ENCODE results near the gene FAM78B.

Gene FAM78B

GRCh38 chr1:166073489-166073888 is 93.3 kb downstream of the FAM78B start:
- TF ChIP-seq, protein P1, sequence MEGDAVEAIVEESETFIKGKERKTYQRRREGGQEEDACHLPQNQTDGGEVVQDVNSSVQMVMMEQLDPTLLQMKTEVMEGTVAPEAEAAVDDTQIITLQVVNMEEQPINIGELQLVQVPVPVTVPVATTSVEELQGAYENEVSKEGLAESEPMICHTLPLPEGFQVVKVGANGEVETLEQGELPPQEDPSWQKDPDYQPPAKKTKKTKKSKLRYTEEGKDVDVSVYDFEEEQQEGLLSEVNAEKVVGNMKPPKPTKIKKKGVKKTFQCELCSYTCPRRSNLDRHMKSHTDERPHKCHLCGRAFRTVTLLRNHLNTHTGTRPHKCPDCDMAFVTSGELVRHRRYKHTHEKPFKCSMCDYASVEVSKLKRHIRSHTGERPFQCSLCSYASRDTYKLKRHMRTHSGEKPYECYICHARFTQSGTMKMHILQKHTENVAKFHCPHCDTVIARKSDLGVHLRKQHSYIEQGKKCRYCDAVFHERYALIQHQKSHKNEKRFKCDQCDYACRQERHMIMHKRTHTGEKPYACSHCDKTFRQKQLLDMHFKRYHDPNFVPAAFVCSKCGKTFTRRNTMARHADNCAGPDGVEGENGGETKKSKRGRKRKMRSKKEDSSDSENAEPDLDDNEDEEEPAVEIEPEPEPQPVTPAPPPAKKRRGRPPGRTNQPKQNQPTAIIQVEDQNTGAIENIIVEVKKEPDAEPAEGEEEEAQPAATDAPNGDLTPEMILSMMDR (conservative IDR thresholded peaks at IDR 0.05; ENCODE audit: control insufficient read depth, insufficient read depth, low read depth, low read length) = no peak
- no peak for DNase-seq (ENCODE audit: low read depth)
- H3K4me3 ChIP-seq (ENCODE audit: control insufficient read depth, low read depth, low read length) = no peak overlapping the region

DNA sequence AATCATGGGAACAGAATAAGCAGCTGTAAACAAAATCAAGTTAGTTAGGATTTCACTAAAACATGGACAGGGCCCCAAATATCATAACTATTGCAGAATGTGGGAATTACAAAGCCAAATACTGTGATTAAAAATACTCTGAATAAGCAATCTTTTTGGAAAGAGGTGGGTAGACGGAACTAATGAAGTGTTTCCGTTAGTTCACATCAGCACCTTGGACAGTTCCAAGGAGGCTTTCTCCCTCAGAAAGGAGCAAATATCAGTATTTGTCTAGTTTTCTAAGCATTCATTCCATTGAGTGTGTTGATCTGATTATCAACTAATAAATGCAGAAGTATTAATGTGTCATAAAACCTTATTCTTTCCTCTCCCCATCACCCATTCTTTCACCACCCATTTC is 97.4 kb downstream of the FAM78B start:
- H3K4me3 ChIP-seq (ENCODE audit: control insufficient read depth, low read depth, low read length) = no peak overlapping the region
- DNase-seq (ENCODE audit: low read depth) = peak; percentile 10
- TF ChIP-seq, protein P1 (conservative IDR thresholded peaks at IDR 0.05; ENCODE audit: control insufficient read depth, insufficient read depth, low read depth, low read length) = no peak

GRCh38 chr1:166066107-166066506 is 100.7 kb downstream of the FAM78B start:
- no peak overlapping the region for H3K4me3 ChIP-seq (ENCODE audit: control insufficient read depth, low read depth, low read length)
- TF ChIP-seq, protein P1 (conservative IDR thresholded peaks at IDR 0.05; ENCODE audit: control insufficient read depth, insufficient read depth, low read depth, low read length) = no peak

GRCh38 chr1:166064951-166065350 is 101.8 kb downstream of the FAM78B start:
- TF ChIP-seq, protein P1 (conservative IDR thresholded peaks at IDR 0.05; ENCODE audit: control insufficient read depth, insufficient read depth, low read depth, low read length) = no peak
- H3K4me3 ChIP-seq (ENCODE audit: control insufficient read depth, low read depth, low read length) = no peak overlapping the region
- DNase-seq (ENCODE audit: low read depth) = no peak

More at GRCh38 chr1:166066107-166066506, 100.7 kb downstream of the FAM78B start:
- DNase-seq (ENCODE audit: low read depth) = no peak

GRCh38 chr1:166064313-166064926 is 102.4 kb downstream of the FAM78B start:
- H3K4me3 ChIP-seq (ENCODE audit: control insufficient read depth, low read depth, low read length) = no peak overlapping the region
- TF ChIP-seq, protein P1 (conservative IDR thresholded peaks at IDR 0.05; ENCODE audit: control insufficient read depth, insufficient read depth, low read depth, low read length) = no peak
- DNase-seq (ENCODE audit: low read depth) = no peak

DNA sequence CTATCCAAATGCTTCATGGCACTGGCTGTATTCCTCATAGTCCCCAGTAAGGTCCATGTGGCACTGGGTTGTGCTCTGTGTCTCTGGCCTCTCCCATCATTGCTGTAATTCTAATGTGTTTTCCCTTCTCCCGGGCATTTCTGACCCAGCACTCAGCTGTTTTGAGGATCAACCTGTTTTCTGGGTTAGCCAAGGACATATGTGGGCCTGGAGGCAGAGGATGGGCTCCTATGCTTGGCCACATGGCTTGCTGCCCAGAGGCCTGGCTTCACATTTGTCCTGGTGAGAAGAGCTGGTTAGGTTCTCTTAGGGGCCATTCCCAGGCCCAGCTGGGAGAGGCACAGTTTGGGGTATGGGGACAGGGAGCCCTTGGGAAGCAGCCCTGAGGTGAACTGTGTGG is 103.1 kb downstream of the FAM78B start:
- H3K4me3 ChIP-seq (ENCODE audit: control insufficient read depth, low read depth, low read length) = no peak overlapping the region
- DNase-seq (ENCODE audit: low read depth) = no peak
- TF ChIP-seq, protein P1 (conservative IDR thresholded peaks at IDR 0.05; ENCODE audit: control insufficient read depth, insufficient read depth, low read depth, low read length) = no peak
